Ureter (tissue), 1 donor: ENCODE results near the gene ARL15. TPM values are rescaled to one million over a fixed set of nuclear protein-coding genes. Genes with fewer than 3 reads are reported as not detected.

Experiments used
- total RNA-seq: library from RNA; stranded (reverse); gene quantifications from one replicate; pipeline ENCODE4 v1.2.4, GENCODE V29; 2023
- donor health status: DM: yes; HTN: yes; CAD: no.

ARL15 gene
- total RNA-seq, 1 donor from 2014 or later: 48.0 TPM

Other genes with a start within 250 kb of the ARL15 start
- 0.68 TPM for gene HSPB3, start 145.1 kb upstream of the ARL15 start, total RNA-seq
- gene SNX18, start 207.2 kb upstream of the ARL15 start, total RNA-seq: 27.8 TPM